GM21528 (cell line): ENCODE data around the gene USP31.
"Not testable (repeated sequence)": the region's sequence is repeated elsewhere in the genome, so short reads cannot be mapped to it uniquely, and the experiment has no call there.

Experiments used
- ATAC-seq: cut with Tn5 transposase; IDR thresholded peaks from one replicate; pipeline ENCODE4 v1.9.1; 2021; ENCODE audit warnings: mild to moderate bottlenecking, moderate library complexity; ENCODE audit not compliant: unreplicated experiment, low FRiP score

USP31 gene

GRCh38 chr16:23101012-23101550, 48.2 kb downstream of the USP31 start:
- ATAC-seq: no peak

GRCh38 chr16:23096450-23096849, 52.8 kb downstream of the USP31 start:
- not testable (repeated sequence) for ATAC-seq

- not testable (repeated sequence) for ATAC-seq
Measured at GRCh38 chr16:23094136-23094535, 55.1 kb downstream of the USP31 start.

- ATAC-seq: no peak
Measured at GRCh38 chr16:23092801-23093117, 56.5 kb downstream of the USP31 start.

GRCh38 chr16:23092072-23092800, 57.0 kb downstream of the USP31 start:
- no peak for ATAC-seq

- ATAC-seq: no peak
Measured at GRCh38 chr16:23089111-23089510, 60.1 kb downstream of the USP31 start.

- ATAC-seq: no peak
Measured at GRCh38 chr16:23088018-23088417, 61.2 kb downstream of the USP31 start.

GRCh38 chr16:23085949-23086348, 63.3 kb downstream of the USP31 start:
- no peak for ATAC-seq

GRCh38 chr16:23082161-23082788, 67.0 kb downstream of the USP31 start:
- ATAC-seq: no peak

- ATAC-seq: no peak
Measured at GRCh38 chr16:23081675-23082119, 67.6 kb downstream of the USP31 start.

GRCh38 chr16:23080747-23081146, 68.5 kb downstream of the USP31 start:
- no peak for ATAC-seq

- no peak for ATAC-seq
Measured at GRCh38 chr16:23080329-23080728, 68.9 kb downstream of the USP31 start.

- no peak for ATAC-seq
Measured at GRCh38 chr16:23079675-23080301, 69.5 kb downstream of the USP31 start.

- ATAC-seq: no peak
Measured at GRCh38 chr16:23074423-23074822, 74.8 kb downstream of the USP31 start.

GRCh38 chr16:23072769-23073549, 76.3 kb downstream of the USP31 start:
- no peak for ATAC-seq

GRCh38 chr16:23072084-23072599, 77.1 kb downstream of the USP31 start:
- ATAC-seq: no peak

- no peak for ATAC-seq
Measured at GRCh38 chr16:23071196-23072083, 77.8 kb downstream of the USP31 start.

- no peak for ATAC-seq
Measured at GRCh38 chr16:23069844-23070243, 79.4 kb downstream of the USP31 start.

- no peak for ATAC-seq
Measured at GRCh38 chr16:23068079-23068736, 81.0 kb downstream of the USP31 start.
